Kidney tubule cell (primary cell): Measurements from ENCODE around the gene TBC1D13.
"Not testable (repeated sequence)": the region's sequence is repeated elsewhere in the genome, so short reads cannot be mapped to it uniquely, and the experiment has no call there.

Experiments used
- DNase-seq: peaks from one replicate; pipeline ENCODE4 v3.0.0-alpha.2; 2018; ENCODE audit warnings: low spot score

TBC1D13 gene

DNA sequence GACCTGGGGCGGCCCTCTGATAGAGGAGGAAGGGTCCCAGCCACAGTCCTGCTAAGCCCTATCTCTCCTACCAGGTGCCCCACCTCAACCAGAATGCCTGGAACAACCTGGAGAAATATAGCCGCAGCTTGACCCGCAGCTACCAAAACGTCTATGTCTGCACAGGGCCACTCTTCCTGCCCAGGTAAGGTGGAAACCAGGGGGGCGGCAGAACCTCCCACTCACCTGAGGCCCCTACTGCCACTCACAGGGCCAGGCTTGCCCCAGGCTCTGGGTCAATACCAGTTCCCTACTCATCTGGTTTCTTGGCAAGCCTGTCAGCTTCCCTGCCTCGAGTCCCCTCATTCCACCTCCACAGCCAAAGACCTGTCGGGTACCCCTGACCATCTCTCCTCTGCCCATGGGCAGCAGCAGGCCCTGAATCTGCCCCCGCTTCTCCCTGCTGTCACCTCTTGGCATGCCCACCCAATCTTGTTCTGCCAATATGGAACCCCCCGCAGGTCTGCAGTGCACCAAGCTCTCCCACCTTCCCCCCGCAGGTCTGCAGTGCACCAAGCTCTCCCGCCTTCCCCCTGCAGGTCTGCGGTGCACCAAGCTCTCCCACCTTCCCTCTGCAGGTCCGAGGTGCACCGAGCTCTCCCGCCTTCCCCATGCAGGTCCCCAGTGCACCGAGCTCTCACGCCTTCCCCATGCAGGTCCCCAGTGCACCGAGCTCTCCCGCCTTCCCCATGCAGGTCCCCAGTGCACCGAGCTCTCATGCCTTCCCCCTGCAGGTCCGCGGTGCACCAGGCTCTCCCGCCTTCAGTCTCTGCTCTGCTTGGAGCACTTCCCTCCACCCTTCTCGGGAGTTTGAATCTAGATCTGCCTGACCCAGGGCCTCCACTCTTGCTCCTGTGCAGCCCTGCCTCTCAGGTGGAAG is 33.9 kb downstream of the TBC1D13 start:
- DNase-seq: no peak

GRCh38 chr9:128821584-128822406 is 34.7 kb downstream of the TBC1D13 start:
- DNase-seq: no peak

DNA sequence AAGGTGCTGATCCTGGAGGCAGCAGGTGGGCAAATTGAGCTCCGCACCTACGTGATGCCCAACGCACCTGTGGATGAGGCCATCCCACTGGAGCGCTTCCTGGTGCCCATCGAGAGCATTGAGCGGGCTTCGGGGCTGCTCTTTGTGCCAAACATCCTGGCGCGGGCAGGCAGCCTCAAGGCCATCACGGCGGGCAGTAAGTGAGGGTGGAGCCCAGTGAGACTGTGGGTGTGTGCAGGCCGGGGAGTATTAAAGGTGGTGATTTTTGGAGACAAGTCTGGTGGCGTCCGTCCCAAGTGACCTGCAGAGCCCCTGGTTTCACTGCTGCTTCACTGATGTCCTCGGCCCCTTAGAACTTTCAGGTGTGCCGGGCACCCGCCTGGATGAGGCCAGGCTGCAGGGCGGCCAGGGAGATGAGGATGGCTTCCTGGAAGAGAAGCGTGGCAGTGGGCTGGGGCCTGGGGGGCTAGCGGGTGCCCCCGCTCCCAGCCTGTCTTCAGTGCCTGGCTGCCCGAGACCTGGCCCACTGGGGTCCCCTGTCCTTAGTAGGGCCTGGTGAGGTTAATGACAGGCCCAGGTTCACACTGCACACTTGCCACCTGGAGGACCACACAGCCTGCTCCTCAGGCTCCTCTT is 35.5 kb downstream of the TBC1D13 start:
- no peak for DNase-seq

- no peak for DNase-seq
Measured at GRCh38 chr9:128823362-128823902, 36.4 kb downstream of the TBC1D13 start.

GRCh38 chr9:128823903-128824406 is 36.9 kb downstream of the TBC1D13 start:
- no peak for DNase-seq

GRCh38 chr9:128824911-128825310 is 37.9 kb downstream of the TBC1D13 start:
- DNase-seq: no peak

DNA sequence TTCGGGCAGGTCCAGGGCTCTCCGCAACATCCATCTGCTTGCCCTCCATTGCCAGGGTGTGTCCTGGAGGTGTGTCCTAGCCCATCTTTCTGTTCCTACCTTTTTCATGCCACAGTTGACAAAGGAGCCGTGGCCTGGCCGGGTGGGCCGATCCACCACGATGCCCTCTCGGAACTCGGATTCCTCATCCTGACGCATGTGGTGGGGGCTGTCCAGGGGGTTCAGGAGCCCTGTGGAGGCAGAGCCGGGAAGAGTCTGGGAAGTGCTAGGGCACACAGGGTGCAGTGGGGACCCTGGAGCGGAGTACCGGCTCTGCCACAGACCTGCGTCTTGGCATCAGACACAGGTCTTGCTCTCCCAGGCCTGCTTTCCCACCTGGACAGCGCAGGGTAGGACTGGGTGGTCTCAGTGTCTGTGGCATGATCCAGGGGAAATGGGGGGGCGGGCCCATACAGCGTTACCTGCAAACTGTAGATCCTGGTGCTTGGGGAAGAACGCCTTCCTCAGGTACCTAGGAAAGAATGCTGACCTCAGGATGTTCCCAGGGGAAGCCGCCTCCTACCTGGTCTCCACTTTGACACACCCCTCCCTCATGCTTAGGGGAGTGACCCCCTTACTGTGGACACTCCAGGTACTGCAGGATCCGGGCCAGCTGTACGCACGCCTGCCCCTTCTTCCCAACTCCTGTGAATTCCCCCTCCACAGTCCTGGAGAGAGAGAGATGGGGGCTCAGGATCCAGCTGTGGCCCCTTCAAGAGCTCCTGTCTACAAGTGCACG is 39.1 kb downstream of the TBC1D13 start:
- no peak for DNase-seq

- DNase-seq: no peak
Measured at GRCh38 chr9:128828267-128828666, 41.2 kb downstream of the TBC1D13 start.

DNA sequence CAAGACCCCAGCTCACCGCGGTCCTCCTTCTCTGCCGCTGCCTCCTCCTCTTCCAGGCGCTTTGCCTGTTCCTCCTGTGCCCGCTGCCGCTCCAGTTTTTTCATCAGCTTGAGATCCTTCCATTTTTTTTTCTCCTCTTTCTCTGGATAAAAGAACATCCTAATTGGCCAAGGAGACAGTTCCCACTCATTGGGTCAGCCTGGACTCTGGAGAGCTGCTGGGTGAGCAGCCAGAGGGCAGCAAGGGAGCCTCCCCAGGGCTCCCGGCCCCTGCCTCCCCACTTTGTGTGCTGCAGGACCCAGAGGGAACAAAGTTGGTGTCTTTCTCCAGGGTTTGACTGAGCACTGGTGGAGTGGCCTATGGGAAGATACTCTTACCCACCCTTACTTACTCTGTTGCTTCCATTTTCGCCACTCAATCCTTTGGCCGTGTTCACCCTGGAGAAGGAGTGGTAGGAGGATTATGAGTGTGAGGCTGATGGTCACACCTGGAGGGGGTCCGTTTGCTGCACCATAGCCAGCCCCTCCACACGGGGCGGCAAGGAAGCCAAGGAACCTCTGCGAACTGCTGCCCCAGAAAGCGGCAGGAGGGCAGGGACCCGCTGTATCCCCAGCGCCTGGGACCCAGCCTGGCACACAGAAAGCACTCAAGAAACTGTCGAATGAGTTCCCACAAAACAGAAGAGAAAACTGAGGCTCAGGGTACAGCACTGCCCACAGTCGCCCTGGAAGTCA is 41.8 kb downstream of the TBC1D13 start:
- DNase-seq: peak; percentile 9

DNA sequence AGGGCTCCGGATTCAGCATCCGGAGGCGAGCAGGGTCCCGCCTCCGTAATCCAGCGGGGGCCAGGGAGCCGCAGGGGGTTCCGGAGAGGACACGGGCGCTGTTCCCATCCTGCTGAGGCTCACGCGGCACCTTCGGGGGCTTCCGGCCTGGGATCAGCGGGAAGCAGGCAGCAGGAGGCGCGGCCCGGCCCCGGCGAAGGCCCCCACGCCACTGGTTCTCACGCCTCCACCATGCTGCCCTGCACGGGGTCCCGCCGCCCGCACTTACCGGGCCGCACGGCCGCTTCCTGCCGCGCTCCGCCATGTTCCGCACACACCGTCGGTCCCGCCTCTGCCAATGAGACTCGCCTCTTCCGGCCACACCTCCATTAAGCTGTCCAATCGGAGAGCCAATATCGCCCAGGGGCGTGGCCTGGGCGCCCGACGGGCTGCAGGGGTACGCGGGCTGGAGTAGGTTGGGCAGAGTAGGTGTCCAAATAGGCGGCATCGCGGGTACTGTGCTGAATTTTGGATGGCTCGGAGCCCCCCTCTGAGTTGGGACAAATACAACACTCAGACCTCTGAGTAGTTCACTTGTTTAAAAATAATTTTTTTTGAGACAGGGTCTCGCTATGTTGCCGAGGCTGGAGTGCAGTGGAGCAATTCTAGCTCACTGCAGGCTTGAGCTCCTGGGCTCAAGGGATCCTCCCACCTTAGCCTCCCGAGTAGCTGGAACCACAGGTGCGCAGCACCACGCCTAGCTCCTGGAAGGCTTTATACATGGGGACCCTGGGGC is 42.6 kb downstream of the TBC1D13 start, which contains the start of gene SPOUT1:
SPOUT1 (minus strand) TSS at position 318 of the 775 bp plus-strand sequence; CDS start at position 304, 14 bp downstream.
- DNase-seq: peak; percentile 93

DNA sequence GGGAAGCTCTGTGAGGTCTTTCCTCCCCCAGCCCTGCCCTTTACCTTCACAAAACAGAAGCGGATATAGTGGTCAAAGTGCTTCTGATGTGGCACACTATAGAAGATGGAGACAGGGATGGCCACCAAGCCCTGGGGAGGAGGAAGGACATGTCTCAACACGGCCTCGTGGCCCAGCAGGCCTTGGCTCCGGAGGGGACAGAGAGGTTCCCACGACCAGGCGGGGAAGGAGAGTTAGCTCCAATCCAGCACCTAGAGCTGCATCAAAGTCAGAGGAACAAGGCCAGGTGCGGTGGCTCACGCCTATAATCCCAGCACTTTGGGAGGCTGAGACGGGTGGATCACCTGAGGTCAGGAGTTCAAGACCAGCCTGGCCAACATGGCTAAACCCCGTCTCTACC is 46.6 kb downstream of the TBC1D13 start:
- no peak for DNase-seq

- DNase-seq: no peak
Measured at GRCh38 chr9:128835246-128836210, 48.5 kb downstream of the TBC1D13 start.

- DNase-seq: no peak
Measured at GRCh38 chr9:128836509-128837145, 49.6 kb downstream of the TBC1D13 start.

GRCh38 chr9:128838338-128838737 is 51.3 kb downstream of the TBC1D13 start:
- DNase-seq: no peak

DNA sequence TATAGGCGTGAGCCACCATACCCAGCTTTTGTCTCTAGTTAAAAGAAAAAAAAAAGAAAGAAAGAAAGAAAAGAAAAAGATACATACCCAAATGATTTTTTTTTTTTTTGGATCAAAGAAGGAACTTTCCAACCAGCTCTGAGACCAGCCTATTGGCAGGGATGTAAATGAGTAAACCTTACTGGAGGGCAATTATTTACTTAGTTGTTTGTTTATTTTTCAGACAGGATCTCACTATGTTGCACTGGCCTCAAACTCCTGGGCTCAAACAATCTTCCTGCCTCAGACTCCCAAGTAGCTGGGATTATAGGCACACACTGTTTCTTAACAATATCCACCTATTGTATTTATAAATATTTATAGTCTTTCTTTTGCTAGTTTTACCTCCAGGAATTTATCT is 53.5 kb downstream of the TBC1D13 start:
- no peak for DNase-seq

DNA sequence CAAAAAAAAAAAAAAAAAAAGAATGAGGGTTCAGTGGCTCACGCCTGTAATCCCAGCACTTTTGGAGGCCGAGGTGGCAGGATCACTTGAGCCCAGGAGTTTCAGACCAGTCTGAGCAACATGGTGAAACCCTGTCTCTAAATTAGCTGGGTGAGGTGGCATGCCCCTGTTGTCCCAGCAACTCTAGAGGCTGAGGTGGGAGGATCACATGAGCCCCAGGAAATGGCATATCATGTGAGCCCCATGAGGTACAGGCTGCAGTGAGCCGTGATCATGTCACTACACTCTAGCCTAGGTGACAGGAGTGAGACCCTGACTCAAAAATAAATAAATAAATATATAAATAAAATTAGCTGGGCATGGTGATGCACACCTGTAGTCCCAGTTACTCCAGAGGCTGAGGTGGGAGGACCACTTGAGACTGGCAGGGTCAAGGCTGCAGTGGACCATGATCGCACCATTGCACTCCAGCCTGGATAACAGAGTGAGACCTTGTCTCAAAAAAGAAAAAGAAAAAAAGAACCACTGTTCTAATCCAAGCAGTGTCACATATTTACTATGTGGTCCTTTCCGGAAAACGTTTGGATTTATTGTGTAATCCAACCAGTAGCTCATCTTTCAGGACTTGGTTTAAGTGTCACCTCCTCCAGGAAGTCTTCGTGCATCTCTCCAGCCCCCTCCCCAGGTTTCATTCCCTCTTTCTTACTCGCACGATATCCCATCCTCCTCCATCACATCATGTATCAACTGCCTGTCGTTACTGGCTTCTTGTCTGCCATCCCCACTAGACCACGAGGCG is 54.8 kb downstream of the TBC1D13 start:
- DNase-seq: no peak

DNA sequence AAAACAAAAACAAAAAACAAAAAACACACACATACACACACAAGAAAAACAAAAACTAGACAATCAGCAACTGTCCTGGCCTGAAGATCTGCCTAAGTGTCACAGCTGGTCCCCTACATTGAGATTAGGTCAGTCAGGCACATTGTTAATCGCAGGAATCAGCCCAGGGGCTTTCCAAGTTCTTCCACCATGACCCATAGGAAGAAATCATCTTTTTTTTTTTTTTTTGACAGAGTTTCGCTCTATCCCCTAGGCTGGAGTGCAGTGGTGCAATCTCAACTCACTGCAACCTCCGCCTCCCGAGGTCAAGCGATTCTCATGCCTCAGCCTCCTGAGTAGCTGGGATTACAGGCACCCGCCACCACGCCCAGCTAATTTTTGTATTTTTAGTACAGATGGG is 56.1 kb downstream of the TBC1D13 start:
- DNase-seq: not testable (repeated sequence)
